K562 (cell line): ENCODE data around the gene LRRC71. TPM values are rescaled to one million over a fixed set of nuclear protein-coding genes. Genes with fewer than 3 reads are reported as not detected.

ENCODE experiments used
- BACH1 ChIP-seq: fragments of 200-800 bp; sonication (Bioruptor generic); IDR thresholded peaks from 2 replicates; pipeline ENCODE4 v1.6.1; 2016; ENCODE audit warnings: missing genetic modification characterization, missing compliant biosample characterization
- BCL6 ChIP-seq: fragments of 250-450 bp; sonication (Bioruptor Pico); IDR thresholded peaks from 2 replicates; pipeline ENCODE4 v1.4.0; 2020
- CEBPG ChIP-seq, 3 experiments: fragments of 200-800 bp in 1 of 3; sonication (Bioruptor generic) in 1 of 3; sonication (generic) in 1 of 3; formaldehyde crosslinking in 1 of 3; IDR thresholded peaks in 2 of 3; conservative IDR thresholded peaks in 1 of 3; 2 replicates each; pipeline versions ENCODE4 v1.6.1 to v1.8.0; 2016 to 2022; ENCODE audit warnings: missing compliant biosample characterization in 2 of 3, missing genetic modification characterization in 2 of 3, mild to moderate bottlenecking in 1 of 3, missing genetic modification reagents in 1 of 3
- HIVEP1 ChIP-seq: fragments of 250-450 bp; sonication (Bioruptor Pico); IDR thresholded peaks from 2 replicates; pipeline ENCODE4 v1.4.0; 2020; ENCODE audit warnings: mild to moderate bottlenecking
- MTA2 ChIP-seq: fragments of 450-650 bp; IDR thresholded peaks from 2 replicates; pipeline ENCODE4 v1.6.1; 2016; ENCODE audit warnings: low read depth
- RBFOX2 ChIP-seq: fragments of 200-400 bp; formaldehyde crosslinking; IDR thresholded peaks from 2 replicates; pipeline ENCODE4 v1.6.1; 2017; ENCODE audit warnings: low read depth, mild to moderate bottlenecking, low read length, moderate library complexity
- RBM17 ChIP-seq: fragments of 200-400 bp; formaldehyde crosslinking; IDR thresholded peaks from 2 replicates; pipeline ENCODE4 v1.6.1; 2017; ENCODE audit warnings: low read depth, mild to moderate bottlenecking, low read length, borderline replicate concordance
- TCF7 ChIP-seq: sonication (generic); IDR thresholded peaks from 2 replicates; pipeline ENCODE4 v1.6.1; 2016; ENCODE audit warnings: antibody characterized with exemption, borderline replicate concordance
- TOE1 ChIP-seq, 2 experiments: fragments of 450-650 bp in 1 of 2; sonication (generic) in 1 of 2; formaldehyde crosslinking in 1 of 2; IDR thresholded peaks; 2 replicates each; pipeline versions ENCODE4 v1.7.1 to v1.8.0; 2016 to 2022; ENCODE audit warnings: borderline replicate concordance in 2 of 2, mild to moderate bottlenecking in 2 of 2, antibody characterized with exemption in 1 of 2, inconsistent platforms in 1 of 2, low read depth in 1 of 2, missing genetic modification reagents in 1 of 2, moderate library complexity in 1 of 2
- ZBTB1 ChIP-seq: sonication (generic); formaldehyde crosslinking; IDR thresholded peaks from 2 replicates; pipeline ENCODE4 v1.8.1; 2023; ENCODE audit warnings: missing genetic modification reagents, low read depth, mild to moderate bottlenecking, borderline replicate concordance
- ZNF589 ChIP-seq: fragments of 200-800 bp; sonication (Bioruptor generic); IDR thresholded peaks from 2 replicates; pipeline ENCODE4 v1.6.1; 2016; ENCODE audit warnings: low read depth, missing genetic modification characterization, missing compliant biosample characterization
- polyA plus RNA-seq, 8 experiments: library from polyadenylated mRNA; depleted of rRNA in 4 of 8; stranded (reverse) in 5 of 8; unstranded in 3 of 8; fragments of >200 nt; fragmentation: Nextera tagmentation in 2 of 8; fragmentation: Illumina TruSeq in 1 of 8; extraction: Ambion mirVana in 2 of 8; extraction: Trizol in 1 of 8; gene quantifications; 2 replicates each; pipeline versions ENCODE4 v1.2.1 to v1.2.3, GENCODE V29; 2011 to 2014; ENCODE audit warnings: inconsistent platforms in 1 of 8, missing spikeins in 1 of 8
- total RNA-seq, 7 experiments: library from RNA; depleted of rRNA in 6 of 7; stranded (reverse); fragments of >200 nt in 6 of 7; fragmentation: Illumina TruSeq in 2 of 7; extraction: Trizol in 2 of 7; gene quantifications; 2 replicates each; pipeline versions ENCODE4 v1.2.1 to v1.2.3, GENCODE V29; 2011 to 2021; ENCODE audit warnings: low replicate concordance in 1 of 7
- TF ChIP-seq, protein P1 (sequence below): sonication (generic); formaldehyde crosslinking; IDR thresholded peaks from 2 replicates; pipeline ENCODE4 v1.8.0; 2023; ENCODE audit warnings: mild to moderate bottlenecking, missing genetic modification reagents
- TF ChIP-seq, protein P2 (sequence below): IDR thresholded peaks from 2 replicates; pipeline ENCODE4 v1.6.1; 2014; ENCODE audit warnings: antibody characterized with exemption
- TF ChIP-seq, protein P3 (sequence below), 2 experiments: fragments of 250-450 bp in 1 of 2; fragments of 450-650 bp in 1 of 2; sonication (Bioruptor Pico) in 1 of 2; IDR thresholded peaks; 2 replicates each; pipeline versions ENCODE4 v1.6.1 to v1.8.0; 2016 to 2021; ENCODE audit warnings: mild to moderate bottlenecking in 2 of 2, moderate library complexity in 2 of 2, missing compliant biosample characterization in 1 of 2, missing genetic modification characterization in 1 of 2
- TF ChIP-seq, protein P4 (sequence below): sonication (generic); formaldehyde crosslinking; IDR thresholded peaks from 2 replicates; pipeline ENCODE4 v1.8.1; 2022; ENCODE audit warnings: missing genetic modification reagents
- TF ChIP-seq, protein P5 (sequence below), 2 experiments: fragments of 200-800 bp in 1 of 2; sonication (Bioruptor generic) in 1 of 2; sonication (generic) in 1 of 2; formaldehyde crosslinking in 1 of 2; IDR thresholded peaks in 1 of 2; conservative IDR thresholded peaks in 1 of 2; 2 replicates each; pipeline versions ENCODE4 v1.5.0 to v1.6.1; 2016 to 2020; ENCODE audit warnings: missing compliant biosample characterization in 1 of 2, missing genetic modification characterization in 1 of 2, missing genetic modification reagents in 1 of 2

The LRRC71 gene
- total and polyA plus RNA-seq, 9 of the 15 experiments (the other 6 are each of a cell fraction or from before 2014, with no cell fraction given) = 0.06 to 1.2 (median 0.51) TPM; not detected in 1

DNA sequence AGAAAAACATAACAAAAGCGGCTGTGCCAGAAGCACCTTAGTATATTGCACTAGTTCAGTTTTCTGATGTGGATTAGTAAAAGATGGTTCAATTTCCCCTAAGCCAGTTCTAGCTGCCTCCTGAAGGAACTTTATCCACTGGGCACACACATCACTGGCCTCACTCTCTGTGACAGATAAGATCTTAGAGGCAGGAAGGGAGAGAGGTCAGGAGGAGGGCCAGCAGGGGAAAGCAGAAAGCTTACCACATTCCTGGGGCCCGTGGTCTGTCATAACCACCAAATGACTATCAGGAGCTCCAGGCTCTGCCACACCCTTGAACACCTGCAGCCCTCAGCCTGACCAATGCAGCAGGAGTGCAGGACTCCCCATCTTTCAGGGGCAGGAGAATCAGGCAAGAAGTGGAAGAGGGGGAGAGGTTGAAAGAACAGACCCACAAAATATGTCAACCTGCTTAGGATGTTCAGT, 37.8 kb downstream of the LRRC71 start (continued):
- TF ChIP-seq RBM17 (no peak), TOE1 (IDR thresholded peaks at IDR 0.05; ENCODE audit: borderline replicate concordance) (peak; percentile 71; the same call in 1 of the 2 replicates), TOE1 (CRISPR knock-in tag; IDR thresholded peaks at IDR 0.05; ENCODE audit: borderline replicate concordance, low read depth) (no peak), TCF7 (peak; percentile 72; the same call in 1 of the 2 replicates), ZNF589 (CRISPR knock-in tag) (peak; percentile 92), HIVEP1 (CRISPR knock-in tag) (peak; percentile 83), BACH1 (tag) (peak; percentile 77), ZBTB1 (CRISPR knock-in tag) (peak; percentile 95; the same call in 1 of the 2 replicates), CEBPG (CRISPR knock-in tag; IDR thresholded peaks at IDR 0.05) (0 out of 2 replicates have a peak, but pooled peaks have one; percentile 17), CEBPG (tag; conservative IDR thresholded peaks at IDR 0.05 in 1 of 2, IDR thresholded peaks at IDR 0.05 in 1 of 2) (peak in 1 of 2 experiments; percentile 59; a peak in 3 of 4 replicates), MTA2 (peak; percentile 91), RBFOX2 (no peak), BCL6 (0 out of 2 replicates have a peak, but pooled peaks have one; percentile 73)
- TF ChIP-seq, protein P1, sequence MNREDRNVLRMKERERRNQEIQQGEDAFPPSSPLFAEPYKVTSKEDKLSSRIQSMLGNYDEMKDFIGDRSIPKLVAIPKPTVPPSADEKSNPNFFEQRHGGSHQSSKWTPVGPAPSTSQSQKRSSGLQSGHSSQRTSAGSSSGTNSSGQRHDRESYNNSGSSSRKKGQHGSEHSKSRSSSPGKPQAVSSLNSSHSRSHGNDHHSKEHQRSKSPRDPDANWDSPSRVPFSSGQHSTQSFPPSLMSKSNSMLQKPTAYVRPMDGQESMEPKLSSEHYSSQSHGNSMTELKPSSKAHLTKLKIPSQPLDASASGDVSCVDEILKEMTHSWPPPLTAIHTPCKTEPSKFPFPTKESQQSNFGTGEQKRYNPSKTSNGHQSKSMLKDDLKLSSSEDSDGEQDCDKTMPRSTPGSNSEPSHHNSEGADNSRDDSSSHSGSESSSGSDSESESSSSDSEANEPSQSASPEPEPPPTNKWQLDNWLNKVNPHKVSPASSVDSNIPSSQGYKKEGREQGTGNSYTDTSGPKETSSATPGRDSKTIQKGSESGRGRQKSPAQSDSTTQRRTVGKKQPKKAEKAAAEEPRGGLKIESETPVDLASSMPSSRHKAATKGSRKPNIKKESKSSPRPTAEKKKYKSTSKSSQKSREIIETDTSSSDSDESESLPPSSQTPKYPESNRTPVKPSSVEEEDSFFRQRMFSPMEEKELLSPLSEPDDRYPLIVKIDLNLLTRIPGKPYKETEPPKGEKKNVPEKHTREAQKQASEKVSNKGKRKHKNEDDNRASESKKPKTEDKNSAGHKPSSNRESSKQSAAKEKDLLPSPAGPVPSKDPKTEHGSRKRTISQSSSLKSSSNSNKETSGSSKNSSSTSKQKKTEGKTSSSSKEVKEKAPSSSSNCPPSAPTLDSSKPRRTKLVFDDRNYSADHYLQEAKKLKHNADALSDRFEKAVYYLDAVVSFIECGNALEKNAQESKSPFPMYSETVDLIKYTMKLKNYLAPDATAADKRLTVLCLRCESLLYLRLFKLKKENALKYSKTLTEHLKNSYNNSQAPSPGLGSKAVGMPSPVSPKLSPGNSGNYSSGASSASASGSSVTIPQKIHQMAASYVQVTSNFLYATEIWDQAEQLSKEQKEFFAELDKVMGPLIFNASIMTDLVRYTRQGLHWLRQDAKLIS (CRISPR knock-in tag) = 0 out of 2 replicates have a peak, but pooled peaks have one; percentile 37
- TF ChIP-seq, protein P2, sequence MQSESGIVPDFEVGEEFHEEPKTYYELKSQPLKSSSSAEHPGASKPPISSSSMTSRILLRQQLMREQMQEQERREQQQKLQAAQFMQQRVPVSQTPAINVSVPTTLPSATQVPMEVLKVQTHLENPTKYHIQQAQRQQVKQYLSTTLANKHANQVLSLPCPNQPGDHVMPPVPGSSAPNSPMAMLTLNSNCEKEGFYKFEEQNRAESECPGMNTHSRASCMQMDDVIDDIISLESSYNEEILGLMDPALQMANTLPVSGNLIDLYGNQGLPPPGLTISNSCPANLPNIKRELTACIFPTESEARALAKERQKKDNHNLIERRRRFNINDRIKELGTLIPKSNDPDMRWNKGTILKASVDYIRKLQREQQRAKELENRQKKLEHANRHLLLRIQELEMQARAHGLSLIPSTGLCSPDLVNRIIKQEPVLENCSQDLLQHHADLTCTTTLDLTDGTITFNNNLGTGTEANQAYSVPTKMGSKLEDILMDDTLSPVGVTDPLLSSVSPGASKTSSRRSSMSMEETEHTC = peak; percentile 82
- TF ChIP-seq, protein P3, sequence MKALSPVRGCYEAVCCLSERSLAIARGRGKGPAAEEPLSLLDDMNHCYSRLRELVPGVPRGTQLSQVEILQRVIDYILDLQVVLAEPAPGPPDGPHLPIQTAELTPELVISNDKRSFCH (CRISPR knock-in tag; IDR thresholded peaks at IDR 0.05) = no peak
- TF ChIP-seq, protein P3 (tag; IDR thresholded peaks at IDR 0.05) = peak; percentile 90
- TF ChIP-seq, protein P4, sequence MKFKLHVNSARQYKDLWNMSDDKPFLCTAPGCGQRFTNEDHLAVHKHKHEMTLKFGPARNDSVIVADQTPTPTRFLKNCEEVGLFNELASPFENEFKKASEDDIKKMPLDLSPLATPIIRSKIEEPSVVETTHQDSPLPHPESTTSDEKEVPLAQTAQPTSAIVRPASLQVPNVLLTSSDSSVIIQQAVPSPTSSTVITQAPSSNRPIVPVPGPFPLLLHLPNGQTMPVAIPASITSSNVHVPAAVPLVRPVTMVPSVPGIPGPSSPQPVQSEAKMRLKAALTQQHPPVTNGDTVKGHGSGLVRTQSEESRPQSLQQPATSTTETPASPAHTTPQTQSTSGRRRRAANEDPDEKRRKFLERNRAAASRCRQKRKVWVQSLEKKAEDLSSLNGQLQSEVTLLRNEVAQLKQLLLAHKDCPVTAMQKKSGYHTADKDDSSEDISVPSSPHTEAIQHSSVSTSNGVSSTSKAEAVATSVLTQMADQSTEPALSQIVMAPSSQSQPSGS (CRISPR knock-in tag) = no peak
- TF ChIP-seq, protein P5, sequence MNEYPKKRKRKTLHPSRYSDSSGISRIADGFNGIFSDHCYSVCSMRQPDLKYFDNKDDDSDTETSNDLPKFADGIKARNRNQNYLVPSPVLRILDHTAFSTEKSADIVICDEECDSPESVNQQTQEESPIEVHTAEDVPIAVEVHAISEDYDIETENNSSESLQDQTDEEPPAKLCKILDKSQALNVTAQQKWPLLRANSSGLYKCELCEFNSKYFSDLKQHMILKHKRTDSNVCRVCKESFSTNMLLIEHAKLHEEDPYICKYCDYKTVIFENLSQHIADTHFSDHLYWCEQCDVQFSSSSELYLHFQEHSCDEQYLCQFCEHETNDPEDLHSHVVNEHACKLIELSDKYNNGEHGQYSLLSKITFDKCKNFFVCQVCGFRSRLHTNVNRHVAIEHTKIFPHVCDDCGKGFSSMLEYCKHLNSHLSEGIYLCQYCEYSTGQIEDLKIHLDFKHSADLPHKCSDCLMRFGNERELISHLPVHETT (CRISPR knock-in tag; conservative IDR thresholded peaks at IDR 0.05 in 1 of 2, IDR thresholded peaks at IDR 0.05 in 1 of 2) = peak in 1 of 2 experiments; percentile 87; a peak in 1 of 4 replicates
